OCI-LY1 (cell line): ENCODE data around the gene SSR2.

Experiments
- EZH2 ChIP-seq: fragments of 200-600 bp; sonication (generic), shearing (Covaris generic); IDR thresholded peaks from 2 replicates; pipeline ENCODE4 v1.8.0; 2017; ENCODE audit warnings: borderline replicate concordance, mixed run types, mild to moderate bottlenecking, antibody characterized with exemption, low read length, moderate library complexity, mixed read lengths
- TF ChIP-seq, protein P1 (sequence below): fragments of 200-600 bp; sonication (generic), shearing (Covaris generic); IDR thresholded peaks from 2 replicates; pipeline ENCODE4 v1.5.1; 2017; ENCODE audit warnings: mild to moderate bottlenecking, antibody characterized with exemption, low read length, moderate library complexity, mixed read lengths

DNA sequence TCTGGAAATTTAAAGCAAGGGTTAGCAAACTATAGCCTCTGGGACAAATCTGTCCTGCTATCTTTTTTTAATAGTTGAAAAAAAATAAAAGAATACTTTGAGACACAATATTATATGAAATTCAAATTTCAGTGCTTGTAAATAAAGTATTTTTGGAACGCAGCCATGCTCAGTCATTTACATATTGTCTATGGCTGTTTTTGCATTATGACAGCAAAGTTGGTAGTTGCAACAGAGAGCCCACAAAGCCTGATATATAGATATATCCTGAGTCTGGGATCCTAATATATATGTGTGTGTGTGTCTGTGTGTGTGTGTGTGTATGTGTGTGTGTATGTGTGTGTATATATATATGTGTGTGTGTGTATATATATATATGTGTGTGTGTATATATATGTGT is 20.8 kb downstream of the SSR2 start:
- TF ChIP-seq, protein P1, sequence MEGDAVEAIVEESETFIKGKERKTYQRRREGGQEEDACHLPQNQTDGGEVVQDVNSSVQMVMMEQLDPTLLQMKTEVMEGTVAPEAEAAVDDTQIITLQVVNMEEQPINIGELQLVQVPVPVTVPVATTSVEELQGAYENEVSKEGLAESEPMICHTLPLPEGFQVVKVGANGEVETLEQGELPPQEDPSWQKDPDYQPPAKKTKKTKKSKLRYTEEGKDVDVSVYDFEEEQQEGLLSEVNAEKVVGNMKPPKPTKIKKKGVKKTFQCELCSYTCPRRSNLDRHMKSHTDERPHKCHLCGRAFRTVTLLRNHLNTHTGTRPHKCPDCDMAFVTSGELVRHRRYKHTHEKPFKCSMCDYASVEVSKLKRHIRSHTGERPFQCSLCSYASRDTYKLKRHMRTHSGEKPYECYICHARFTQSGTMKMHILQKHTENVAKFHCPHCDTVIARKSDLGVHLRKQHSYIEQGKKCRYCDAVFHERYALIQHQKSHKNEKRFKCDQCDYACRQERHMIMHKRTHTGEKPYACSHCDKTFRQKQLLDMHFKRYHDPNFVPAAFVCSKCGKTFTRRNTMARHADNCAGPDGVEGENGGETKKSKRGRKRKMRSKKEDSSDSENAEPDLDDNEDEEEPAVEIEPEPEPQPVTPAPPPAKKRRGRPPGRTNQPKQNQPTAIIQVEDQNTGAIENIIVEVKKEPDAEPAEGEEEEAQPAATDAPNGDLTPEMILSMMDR: no peak
- TF ChIP-seq EZH2: no peak
